NCI-H1417 treated with DMSO at 0.1 percent for 48 hours (cell line): Measurements from ENCODE around the gene C1QTNF4.
"Not testable (repeated sequence)": the region's sequence is repeated elsewhere in the genome, so short reads cannot be mapped to it uniquely, and the experiment has no call there.

ENCODE experiments used
- DNase-seq: peaks from one replicate; lab custom pipeline; 2025; lab: John Stamatoyannopoulos, UW

C1QTNF4 gene

DNA sequence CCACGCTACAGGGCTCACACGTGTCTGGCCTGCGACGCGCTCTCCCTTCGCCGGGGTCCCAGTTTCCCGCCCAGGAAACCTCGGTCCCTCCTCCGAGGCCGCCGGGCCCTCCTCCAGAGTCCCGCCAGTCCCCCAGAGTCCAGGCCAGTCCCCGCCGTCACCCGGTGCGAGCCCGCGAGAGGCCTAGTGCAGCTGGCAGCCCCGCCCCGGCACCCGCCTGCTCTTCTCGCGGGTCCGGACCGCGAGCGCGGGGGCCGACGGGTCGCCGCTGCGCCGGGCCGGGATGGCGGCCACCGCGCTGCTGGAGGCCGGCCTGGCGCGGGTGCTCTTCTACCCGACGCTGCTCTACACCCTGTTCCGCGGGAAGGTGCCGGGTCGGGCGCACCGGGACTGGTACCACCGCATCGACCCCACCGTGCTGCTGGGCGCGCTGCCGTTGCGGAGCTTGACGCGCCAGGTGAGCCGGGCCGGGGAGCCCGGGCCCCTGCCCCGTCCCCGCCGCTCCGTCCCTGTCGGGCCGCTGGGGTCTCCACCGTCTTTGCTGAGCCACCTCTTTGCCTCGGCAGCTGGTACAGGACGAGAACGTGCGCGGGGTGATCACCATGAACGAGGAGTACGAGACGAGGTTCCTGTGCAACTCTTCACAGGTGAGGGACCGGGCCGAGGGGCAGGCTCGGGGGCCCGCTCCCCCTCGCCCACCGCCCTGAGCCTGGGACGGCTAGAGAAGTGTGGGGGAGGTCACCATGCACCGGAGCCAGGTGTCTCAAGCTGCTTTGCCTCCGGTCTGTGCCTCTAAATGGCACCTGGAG lies 28.7 kb downstream of the C1QTNF4 start, which contains the start of gene PTPMT1:
Gene PTPMT1, plus strand, starts transcription at position 260 of the 809 bp plus-strand sequence. Its CDS starts 24 bp downstream, at position 284.
- DNase-seq: no peak

DNA sequence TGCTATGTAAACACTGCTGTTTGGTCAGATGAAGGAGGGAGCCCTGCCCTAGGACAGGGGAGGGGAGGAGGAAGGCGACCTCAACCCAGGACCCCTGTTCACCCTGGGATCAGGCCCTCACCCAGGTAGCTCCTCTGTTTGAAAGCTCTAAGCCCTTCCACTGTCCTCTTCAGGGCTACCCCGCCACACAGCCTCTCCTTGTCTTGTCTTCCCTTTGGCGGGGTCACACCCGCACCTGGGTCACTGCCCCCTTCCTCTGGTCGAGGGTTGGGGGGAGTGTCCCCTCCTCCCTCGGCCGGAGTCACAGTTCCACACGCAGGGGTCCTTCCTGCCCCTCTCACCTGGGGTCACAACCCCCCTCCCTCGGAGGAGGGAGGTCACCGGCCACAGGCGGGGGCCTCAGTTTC lies 29.3 kb downstream of the C1QTNF4 start:
- no peak for DNase-seq

DNA sequence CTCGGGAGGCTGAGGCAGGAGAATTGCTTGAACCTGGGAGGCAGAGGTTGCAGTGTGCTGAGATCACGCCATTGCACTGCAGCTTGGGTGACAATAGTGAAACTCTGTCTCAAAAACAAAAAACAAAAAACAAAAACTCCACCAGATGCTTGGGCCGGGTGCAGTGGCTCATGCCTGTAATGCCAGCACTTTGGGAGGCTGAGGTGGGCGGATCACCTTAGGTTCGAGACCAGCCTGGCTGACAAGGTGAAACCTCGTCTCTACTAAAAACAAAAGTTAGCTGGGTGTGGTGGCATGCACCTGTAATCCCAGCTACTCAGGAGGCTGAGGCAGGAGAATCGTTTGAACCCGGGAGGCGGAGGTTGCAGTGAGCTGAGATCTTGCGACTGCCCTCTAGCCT lies 29.8 kb downstream of the C1QTNF4 start:
- DNase-seq: not testable (repeated sequence)

DNA sequence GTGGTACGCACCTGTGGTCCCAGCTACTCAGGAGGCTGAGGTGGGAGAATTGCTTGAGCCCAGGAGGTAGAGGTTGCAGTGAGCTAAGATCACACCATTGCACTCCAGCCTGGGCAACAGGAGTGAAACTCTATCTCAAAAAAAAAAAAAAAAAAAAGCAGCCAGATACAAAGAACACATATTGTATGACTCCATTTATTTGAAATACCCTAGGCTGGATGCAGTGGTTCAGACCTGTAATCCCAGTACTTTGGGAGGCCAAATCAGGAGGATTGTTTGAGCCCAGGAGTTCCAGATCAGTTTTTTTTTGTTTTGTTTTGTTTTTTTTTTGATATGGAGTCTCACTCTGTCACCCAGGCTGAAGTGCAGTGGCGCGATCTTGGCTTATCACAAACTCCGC lies 31.8 kb downstream of the C1QTNF4 start:
- not testable (repeated sequence) for DNase-seq

DNA sequence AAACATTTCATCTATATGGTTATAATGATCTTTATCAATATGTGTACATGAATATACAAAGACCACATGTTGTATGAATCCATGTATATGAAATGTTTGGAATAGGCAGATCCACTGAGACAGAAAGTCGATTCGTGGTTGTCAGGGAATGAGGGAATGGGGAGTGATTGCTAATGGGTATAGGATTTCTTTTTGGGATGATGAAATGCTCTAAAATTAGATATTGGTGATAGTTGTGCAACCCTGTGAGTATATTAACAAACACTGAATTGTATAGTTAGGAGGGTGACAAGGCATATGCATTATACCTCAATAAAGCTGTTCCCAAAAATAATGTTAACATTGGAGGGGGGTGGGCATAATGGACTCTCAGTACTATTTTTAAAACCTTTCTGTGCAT lies 33.8 kb downstream of the C1QTNF4 start:
- DNase-seq: no peak

DNA sequence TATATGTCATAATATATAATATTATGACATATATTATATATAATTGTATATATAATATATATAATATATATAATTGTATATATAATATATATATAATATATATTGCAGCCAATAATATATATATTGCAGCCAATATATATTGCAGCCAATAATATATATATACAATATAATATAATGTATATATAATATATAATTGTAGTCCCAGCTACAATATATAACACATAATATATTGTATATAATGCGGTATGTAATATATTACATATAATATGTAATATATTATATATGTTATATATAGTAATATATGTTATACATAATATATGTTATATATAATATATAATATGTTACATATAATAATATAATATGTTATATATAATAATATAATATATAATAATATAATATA lies 35.5 kb downstream of the C1QTNF4 start:
- no peak for DNase-seq

DNA sequence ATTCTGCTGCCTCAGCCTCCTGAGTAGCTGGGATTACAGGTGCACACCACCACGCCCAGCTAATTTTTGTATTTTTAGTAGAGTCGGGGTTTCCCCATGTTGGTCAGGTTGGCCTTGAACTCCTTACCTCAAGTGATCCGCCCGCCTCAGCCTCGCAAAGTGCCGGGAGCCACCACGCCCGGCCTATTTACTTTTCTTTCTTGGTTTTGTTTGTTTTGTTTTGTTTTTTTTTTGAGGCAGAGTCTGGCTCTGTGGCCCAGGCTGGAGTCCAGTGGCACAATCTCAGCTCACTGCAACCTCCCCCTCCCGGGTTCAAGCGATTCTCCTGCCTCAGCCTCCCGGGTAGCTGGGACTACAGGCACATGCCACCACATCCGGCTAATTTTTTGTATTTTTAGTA lies 37.2 kb downstream of the C1QTNF4 start:
- not testable (repeated sequence) for DNase-seq

DNA sequence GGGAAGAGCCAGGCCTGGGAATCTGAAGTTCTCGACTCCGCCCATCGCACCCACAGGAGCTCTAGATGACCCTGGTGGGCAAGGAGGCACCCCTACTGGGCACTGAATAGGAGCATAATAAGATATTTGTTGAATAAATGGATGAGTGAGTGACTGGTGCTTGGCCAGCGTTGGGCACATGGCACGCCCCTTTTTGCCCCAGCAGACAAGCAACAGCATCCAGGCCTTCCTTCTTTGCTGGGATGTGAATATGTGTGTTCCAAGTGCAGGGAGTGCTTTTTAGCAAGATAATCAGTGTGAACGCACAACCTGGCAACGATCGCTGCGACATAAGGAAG lies 40.8 kb downstream of the C1QTNF4 start:
- no peak for DNase-seq

DNA sequence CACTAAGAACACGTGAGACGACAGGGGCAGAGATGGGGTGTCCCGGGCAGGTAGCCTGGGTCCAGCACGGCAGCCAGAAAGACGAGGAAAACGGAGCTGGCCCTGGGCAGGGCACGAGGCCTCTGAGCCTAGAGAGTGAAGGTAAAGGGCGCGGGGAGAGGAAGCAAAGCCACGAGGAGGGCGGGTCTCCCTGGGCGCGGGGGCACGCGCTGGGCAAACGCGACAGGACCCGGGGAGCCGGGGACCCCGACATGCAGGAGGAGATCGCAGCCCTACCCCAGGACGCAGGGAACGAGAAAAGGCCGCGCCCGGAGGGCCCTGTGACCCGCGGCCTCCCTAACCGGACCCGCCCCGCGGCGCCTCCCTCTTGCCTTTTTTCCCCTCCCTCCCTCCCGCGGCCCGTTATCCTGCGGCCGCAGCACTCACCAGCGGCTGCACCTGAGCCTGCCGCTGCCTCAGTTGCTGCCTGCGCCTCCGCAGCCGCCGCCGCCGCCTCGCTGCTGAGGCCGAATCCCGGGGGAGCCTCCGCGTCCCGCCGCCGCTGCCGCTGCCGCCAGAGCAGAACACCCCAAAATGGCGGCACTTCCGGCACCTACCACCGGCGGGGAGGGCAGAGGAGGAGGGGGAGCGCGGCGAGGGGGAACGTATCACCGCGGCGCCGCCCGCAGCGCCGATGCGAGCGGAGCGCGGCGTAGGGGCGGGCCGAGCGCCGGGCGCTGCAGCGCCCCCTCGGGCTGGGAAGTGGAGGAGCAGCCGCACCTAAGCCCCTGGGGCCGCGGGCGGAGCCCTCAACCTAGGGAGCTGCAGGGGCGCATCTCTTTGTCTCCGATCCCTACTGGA lies 41.4 kb downstream of the C1QTNF4 start, which contains the start of gene CELF1:
Gene CELF1, minus strand, starts transcription at position 567 of the 840 bp plus-strand sequence. CDS start 53,609 bp downstream, outside the sequence.
- peak; percentile 70 for DNase-seq

DNA sequence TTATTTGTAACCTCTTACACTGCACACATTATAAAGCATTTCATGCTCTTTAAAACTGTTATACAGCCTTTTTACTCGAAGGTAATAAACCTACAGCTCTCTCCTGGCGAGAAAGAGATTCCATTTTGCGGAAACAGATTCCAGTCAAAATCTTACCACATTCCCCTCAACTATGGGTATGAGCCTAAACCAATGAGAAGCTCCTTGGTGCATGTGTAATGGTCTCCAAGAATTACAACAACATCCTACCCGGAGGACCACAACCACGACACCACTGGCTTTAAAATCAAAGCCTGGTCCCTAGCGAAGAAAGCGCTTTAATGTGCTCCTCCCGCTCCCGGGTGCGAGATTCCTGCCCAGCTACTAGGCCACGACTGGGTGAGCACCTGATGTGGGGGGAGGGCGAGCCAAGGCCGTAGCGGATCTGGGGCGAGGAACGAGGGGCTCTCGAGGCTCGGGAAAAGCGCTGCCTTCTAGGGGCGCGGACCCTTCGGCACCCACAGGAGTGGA lies 42.1 kb downstream of the C1QTNF4 start:
- no peak for DNase-seq

DNA sequence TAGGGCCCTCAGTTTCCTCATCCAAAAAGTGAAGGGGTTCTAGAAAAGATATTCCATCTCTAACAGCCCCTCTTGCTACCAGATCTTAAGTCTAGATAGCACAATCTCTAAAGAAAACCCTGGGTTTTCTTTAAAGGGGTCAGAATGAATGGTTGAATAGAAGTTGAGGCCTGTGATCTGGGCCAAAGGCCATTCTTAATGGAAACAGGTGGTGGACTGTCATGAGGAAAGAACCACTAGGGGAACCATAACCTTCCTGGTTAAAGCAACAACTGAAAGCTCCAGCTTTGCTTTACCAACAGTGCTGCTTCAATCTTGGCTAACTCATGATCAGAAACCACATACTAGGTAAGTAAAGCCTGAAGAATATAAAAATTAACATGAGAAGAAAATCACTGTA lies 43.1 kb downstream of the C1QTNF4 start:
- DNase-seq: no peak

DNA sequence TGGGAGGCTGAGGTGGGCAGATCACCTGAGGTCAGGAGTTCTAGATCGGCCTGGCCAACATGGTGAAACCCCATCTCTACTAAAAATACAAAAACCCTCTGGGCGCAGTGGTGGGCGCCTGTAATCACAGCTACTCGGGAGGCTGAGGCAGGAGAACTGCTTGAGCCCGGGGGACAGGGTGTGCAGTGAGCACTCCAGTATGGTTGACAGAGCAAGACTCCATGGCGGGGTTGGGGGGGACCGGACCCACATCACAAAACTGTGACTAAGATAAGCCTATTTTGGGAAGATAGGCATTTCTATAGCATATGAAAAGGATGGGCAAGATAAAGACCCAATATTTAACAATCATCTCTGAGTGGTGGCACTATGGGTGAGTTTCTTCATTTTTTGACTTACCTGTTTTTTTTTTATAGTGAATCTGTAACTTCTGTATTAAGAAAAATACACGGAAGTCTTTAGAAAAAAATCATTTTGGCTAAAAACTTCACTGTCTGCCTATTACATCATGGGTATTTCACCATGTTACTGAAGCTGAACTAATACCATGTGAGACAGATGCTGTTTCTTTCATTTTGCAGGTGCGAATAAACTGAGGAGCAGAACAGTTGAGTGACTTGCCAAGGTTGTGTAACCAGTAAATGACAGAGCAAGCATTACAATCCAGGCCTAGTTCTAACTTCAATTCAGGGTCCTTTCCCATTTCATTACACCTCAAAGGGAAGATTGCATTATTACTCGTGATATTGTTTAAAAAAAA lies 43.7 kb downstream of the C1QTNF4 start:
- DNase-seq: no peak

DNA sequence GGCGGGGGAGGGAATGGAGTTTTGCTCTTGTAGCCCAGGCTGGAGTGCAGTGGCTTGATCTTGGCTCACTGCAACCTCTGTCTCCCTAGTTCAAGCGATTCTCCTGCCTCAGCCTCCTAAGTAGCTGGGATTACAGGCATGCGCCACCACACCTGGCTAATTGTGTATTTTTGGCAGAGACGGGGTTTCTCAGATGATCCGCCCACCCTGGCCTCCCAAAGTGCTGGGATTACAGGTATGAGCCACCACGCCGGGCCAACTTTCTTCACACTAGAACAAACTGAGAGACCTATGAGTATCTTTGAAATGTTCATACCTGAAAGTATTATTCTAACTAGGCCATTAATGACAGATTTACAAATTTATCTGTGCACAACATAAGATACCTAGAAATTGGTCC lies 47.9 kb downstream of the C1QTNF4 start:
- DNase-seq: not testable (repeated sequence)

DNA sequence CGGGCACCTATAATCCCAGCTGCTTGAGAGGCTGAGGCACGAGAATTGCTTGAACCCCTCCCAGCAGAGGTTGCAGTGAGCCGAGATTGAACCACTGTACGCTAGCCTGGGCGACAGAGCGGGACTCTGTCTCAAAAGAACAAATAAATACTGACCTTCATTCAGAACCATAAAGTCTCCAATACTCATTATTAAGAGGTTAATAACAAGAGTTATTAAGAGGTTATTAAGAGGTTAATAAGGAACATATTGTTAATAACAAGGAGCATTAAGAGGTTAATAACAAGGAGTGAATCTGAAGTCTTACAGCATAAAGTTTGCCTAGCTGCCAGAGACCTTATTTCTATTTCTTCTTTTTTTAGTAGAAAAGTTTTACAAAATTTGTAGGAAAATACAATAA lies 48.9 kb downstream of the C1QTNF4 start:
- no peak for DNase-seq

DNA sequence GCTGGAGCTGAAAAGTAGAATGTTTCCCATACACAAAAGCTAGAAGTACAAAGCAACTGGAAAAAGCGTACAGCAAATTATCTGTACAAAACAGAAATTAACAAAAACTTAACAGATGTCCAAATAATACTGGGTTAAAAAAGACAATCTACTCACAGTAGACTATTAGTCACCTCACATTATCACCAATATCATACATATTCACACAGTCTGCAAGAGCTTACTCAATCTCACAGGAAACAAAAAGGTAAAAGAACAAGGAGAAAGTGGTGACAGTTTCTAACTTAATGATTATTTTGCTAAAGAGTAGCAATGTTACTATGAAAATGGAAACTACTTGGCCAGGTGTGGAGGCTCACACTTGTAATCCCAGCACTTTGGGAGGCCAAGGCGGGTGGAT lies 53.1 kb downstream of the C1QTNF4 start:
- no peak for DNase-seq

DNA sequence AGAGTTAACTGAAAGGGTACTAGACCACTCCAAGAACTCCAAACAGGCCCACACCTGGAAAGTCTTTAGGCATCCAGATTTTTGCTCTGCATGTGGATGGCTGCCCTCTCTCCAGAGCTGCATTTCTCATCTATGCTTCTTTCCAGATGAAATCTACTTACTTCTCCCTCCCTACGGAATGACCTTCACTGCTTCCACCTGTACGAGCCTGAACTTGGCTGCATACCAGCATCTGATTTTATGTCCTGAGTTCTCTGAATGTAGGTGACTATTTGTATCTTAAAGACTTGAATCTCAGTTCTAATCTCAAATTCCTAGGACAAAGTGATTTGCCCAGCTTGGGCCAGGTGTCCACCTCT lies 54.6 kb downstream of the C1QTNF4 start:
- no peak for DNase-seq
